PFSK-1 (cell line): ENCODE measurements around the gene BMI1.

Source experiments
- FOXP2 ChIP-seq: optimal IDR thresholded peaks from 2 replicates; pipeline ENCODE3; 2011; ENCODE audit warnings: borderline replicate concordance, control low read depth, inconsistent platforms; ENCODE audit not compliant: insufficient read depth; ENCODE audit errors: extremely low read length, extremely low read depth
- POLR2AphosphoS5 ChIP-seq: IDR thresholded peaks from 2 replicates; pipeline ENCODE4 v1.6.1; 2012; ENCODE audit warnings: low read depth, mild to moderate bottlenecking, control low read depth, low read length, moderate library complexity
- REST ChIP-seq, 2 experiments: IDR thresholded peaks; 2 replicates each; pipeline versions ENCODE4 v1.6.1 to v1.8.0; 2011 to 2012; ENCODE audit warnings: low read depth in 2 of 2, low read length in 2 of 2, control low read depth in 1 of 2, inconsistent platforms in 1 of 2, mild to moderate bottlenecking in 1 of 2, moderate library complexity in 1 of 2; ENCODE audit not compliant: insufficient read depth in 1 of 2
- SIN3A ChIP-seq: IDR thresholded peaks from 2 replicates; pipeline ENCODE4 v1.6.1; 2012; ENCODE audit warnings: mild to moderate bottlenecking, low read length, moderate library complexity, borderline replicate concordance; ENCODE audit not compliant: insufficient read depth
- TAF1 ChIP-seq: IDR thresholded peaks from 2 replicates; pipeline ENCODE4 v1.6.1; 2012; ENCODE audit warnings: low read length, control low read depth, borderline replicate concordance; ENCODE audit not compliant: insufficient read depth

Gene BMI1

GRCh38 chr10:22356324-22356873, 35.5 kb downstream of the BMI1 start:
- TF ChIP-seq FOXP2 (no peak), REST (IDR thresholded peaks at IDR 0.05; ENCODE audit: insufficient read depth in 1 of 2, low read depth in 2 of 2, low read length in 2 of 2) (no peak), SIN3A (no peak), TAF1 (no peak), POLR2AphosphoS5 (no peak)

- no peak for TF ChIP-seq REST (IDR thresholded peaks at IDR 0.05; ENCODE audit: insufficient read depth in 1 of 2, low read depth in 2 of 2, low read length in 2 of 2)
- TF ChIP-seq TAF1: no peak
- no peak for TF ChIP-seq FOXP2
- no peak for TF ChIP-seq SIN3A
- no peak for TF ChIP-seq POLR2AphosphoS5
Observed at GRCh38 chr10:22363305-22363704, 42.4 kb downstream of the BMI1 start.

GRCh38 chr10:22364407-22365140, 43.7 kb downstream of the BMI1 start:
- TF ChIP-seq REST (IDR thresholded peaks at IDR 0.05; ENCODE audit: insufficient read depth in 1 of 2, low read depth in 2 of 2, low read length in 2 of 2) (no peak), FOXP2 (no peak), POLR2AphosphoS5 (no peak), SIN3A (no peak), TAF1 (no peak)

- TF ChIP-seq REST (IDR thresholded peaks at IDR 0.05; ENCODE audit: insufficient read depth in 1 of 2, low read depth in 2 of 2, low read length in 2 of 2): no peak
- no peak for TF ChIP-seq TAF1
- no peak for TF ChIP-seq POLR2AphosphoS5
- TF ChIP-seq FOXP2: no peak
- TF ChIP-seq SIN3A: no peak
Observed at GRCh38 chr10:22365233-22365632, 44.3 kb downstream of the BMI1 start.
